Gastroesophageal sphincter (tissue), 4 donors: ENCODE data around the gene GLUL. TPM values are rescaled to one million over a fixed set of nuclear protein-coding genes. Genes with fewer than 3 reads are reported as not detected.

ENCODE experiments used
- ATAC-seq: fragments of 150-250 bp; one replicate; pipeline ENCODE4 v1.9.1; 2016; ENCODE audit warnings: mild to moderate bottlenecking, moderate library complexity
- H3K27ac ChIP-seq, 4 donors: fragments of 200-600 bp; sonication (generic) in 3 of 4; 1 replicate in 3 of 4; 2 replicates in 1 of 4; pipeline ENCODE4 v1.5.1; 2016 to 2019
- H3K27me3 ChIP-seq: fragments of 200-600 bp; sonication (generic); one replicate; pipeline ENCODE4 v1.5.1; 2019
- H3K36me3 ChIP-seq, 2 donors: fragments of 200-600 bp; sonication (generic); one replicate each; pipeline ENCODE4 v1.5.1; 2019; ENCODE audit warnings: control low read depth in 1 of 2
- H3K4me1 ChIP-seq, 3 donors: fragments of 200-600 bp; sonication (generic); 1 replicate in 2 of 3; 2 replicates in 1 of 3; pipeline ENCODE4 v1.5.1; 2016 to 2019; ENCODE audit warnings: control low read depth in 2 of 3
- H3K4me3 ChIP-seq, 2 donors: fragments of 200-600 bp; sonication (generic); one replicate each; pipeline ENCODE4 v1.5.1; 2019; ENCODE audit warnings: mild to moderate bottlenecking in 1 of 2, moderate library complexity in 1 of 2
- H3K9me3 ChIP-seq, 3 donors: fragments of 200-600 bp; sonication (generic); one replicate each; pipeline ENCODE4 v1.5.1; 2017 to 2019; ENCODE audit warnings: control low read depth in 2 of 3
- CTCF ChIP-seq, 4 experiments: fragments of 200-600 bp in 2 of 4; fragments of 450-650 bp in 2 of 4; sonication (generic) in 1 of 4; IDR thresholded peaks; one replicate each; pipeline ENCODE4 v1.5.1; 2017 to 2019; ENCODE audit warnings: antibody characterized with exemption in 4 of 4, mild to moderate bottlenecking in 2 of 4, moderate library complexity in 2 of 4
- EP300 ChIP-seq: sonication (generic); formaldehyde crosslinking; IDR thresholded peaks from one replicate; pipeline ENCODE4 v1.6.1; 2017; ENCODE audit warnings: antibody characterized with exemption, mild to moderate bottlenecking
- POLR2A ChIP-seq, 2 donors: fragments of 450-650 bp; IDR thresholded peaks; one replicate each; pipeline ENCODE4 v1.6.1; 2017; ENCODE audit warnings: antibody characterized with exemption in 2 of 2, mild to moderate bottlenecking in 2 of 2, moderate library complexity in 1 of 2
- POLR2AphosphoS5 ChIP-seq: sonication (generic); formaldehyde crosslinking; IDR thresholded peaks from one replicate; pipeline ENCODE4 v1.6.1; 2017; ENCODE audit warnings: antibody characterized with exemption
- WGBS, 2 donors: methylation state at CpG; one replicate each; pipeline ENCODE4 v1.1.5; 2018; ENCODE audit warnings: low coverage in 1 of 2; 5-methylcytosine and 5-hydroxymethylcytosine counted together
- total RNA-seq, 4 donors: library from RNA; depleted of rRNA; stranded (reverse); fragments of >200 nt; gene quantifications; one replicate each; pipeline ENCODE4 v1.1.0, GENCODE V29; 2016

GLUL gene
- 1,000 to 10,000 TPM; 2,239 to 3,071 (median 2,830) TPM for total RNA-seq

- TF ChIP-seq EP300 (no peak), CTCF (IDR thresholded peaks at IDR 0.05) (peak in 3 of 4 experiments; percentile 10 to 40 (median 40)), POLR2AphosphoS5 (peak; percentile 100), POLR2A (IDR thresholded peaks at IDR 0.05) (peak; percentile 100)
- peak within 1 kb of the TSS; percentile 90 to 97 for H3K4me3 ChIP-seq
- no peaks in the 10 kb centered on the region for H3K27me3 ChIP-seq
- WGBS, 2 donors = 0% methylated on average over 2 of the region's 70 CpGs; no CpG with 5 or more reads in 1 of the 2 donors
- peaks cover 6 to 38% of the 10 kb centered on the region in 2 donors for H3K36me3 ChIP-seq
- peak; percentile 94 for ATAC-seq
- peak within 1 kb of the TSS; percentile 90 to 100 (median 98) for H3K27ac ChIP-seq
- peaks cover 3 to 55% (median 12%) of the 10 kb centered on the region in 3 donors for H3K4me1 ChIP-seq
- H3K9me3 ChIP-seq = no peaks in the 10 kb centered on the region
Measured at GRCh38 chr1:182391362-182392049, at the start of gene GLUL. Gene GLUL, minus strand, starts transcription at chr1:182391790. Its CDS starts 3,053 bp downstream, at chr1:182388737.

- no peak overlapping the region for H3K27ac ChIP-seq
- no peaks in the 10 kb centered on the region for H3K27me3 ChIP-seq
- H3K9me3 ChIP-seq = peaks cover 0 to 13% (median 0%) of the 10 kb centered on the region in 3 donors
- H3K4me3 ChIP-seq = no peak overlapping the region
- no peaks in the 10 kb centered on the region for H3K36me3 ChIP-seq
- TF ChIP-seq POLR2AphosphoS5 (no peak), EP300 (no peak), CTCF (IDR thresholded peaks at IDR 0.05) (no peak), POLR2A (IDR thresholded peaks at IDR 0.05) (no peak)
- no peak for ATAC-seq
- 100% methylated on average over 1 of the region's 1 CpG for WGBS, 2 donors
- H3K4me1 ChIP-seq = no peaks in the 10 kb centered on the region
Measured at GRCh38 chr1:182438326-182438725, 46.7 kb upstream of the GLUL start.

- WGBS, 2 donors = 89 to 100% methylated on average over 1 of the region's 1 CpG
- no peak for ATAC-seq
Measured at GRCh38 chr1:182433580-182433979, 42.0 kb upstream of the GLUL start.

GRCh38 chr1:182431278-182431677 lies 39.7 kb upstream of the GLUL start:
- no peak for TF ChIP-seq POLR2A (IDR thresholded peaks at IDR 0.05)
- no peak for TF ChIP-seq CTCF (IDR thresholded peaks at IDR 0.05)
- no peak for TF ChIP-seq EP300
- TF ChIP-seq POLR2AphosphoS5 = no peak
- no peaks in the 10 kb centered on the region for H3K4me1 ChIP-seq
- H3K9me3 ChIP-seq = no peaks in the 10 kb centered on the region
- WGBS, 2 donors = 86 to 96% methylated on average over 6 to 7 of the region's 7 CpGs
- peaks cover 6% of the 10 kb centered on the region for H3K27me3 ChIP-seq
- ATAC-seq = no peak
- H3K4me3 ChIP-seq = no peak overlapping the region
- H3K36me3 ChIP-seq = no peaks in the 10 kb centered on the region
- no peak overlapping the region for H3K27ac ChIP-seq

More at GRCh38 chr1:182433580-182433979, 42.0 kb upstream of the GLUL start:
- Histone ChIP-seq H3K27ac (no peak overlapping the region), H3K4me1 (no peaks in the 10 kb centered on the region), H3K9me3 (peaks cover 0 to 7% (median 0%) of the 10 kb centered on the region in 3 donors), H3K36me3 (no peaks in the 10 kb centered on the region), H3K27me3 (peaks cover 6% of the 10 kb centered on the region), H3K4me3 (no peak overlapping the region)
- TF ChIP-seq EP300 (no peak), CTCF (IDR thresholded peaks at IDR 0.05) (no peak), POLR2A (IDR thresholded peaks at IDR 0.05) (no peak), POLR2AphosphoS5 (no peak)
